Measurements from ENCODE around the gene ITGAV. TPM values are rescaled to one million over a fixed set of nuclear protein-coding genes. Genes with fewer than 3 reads are reported as not detected.

ITGAV gene
- total RNA-seq, 2 experiments from 2014 or later, result 8.1 to 8.8 TPM

DNA sequence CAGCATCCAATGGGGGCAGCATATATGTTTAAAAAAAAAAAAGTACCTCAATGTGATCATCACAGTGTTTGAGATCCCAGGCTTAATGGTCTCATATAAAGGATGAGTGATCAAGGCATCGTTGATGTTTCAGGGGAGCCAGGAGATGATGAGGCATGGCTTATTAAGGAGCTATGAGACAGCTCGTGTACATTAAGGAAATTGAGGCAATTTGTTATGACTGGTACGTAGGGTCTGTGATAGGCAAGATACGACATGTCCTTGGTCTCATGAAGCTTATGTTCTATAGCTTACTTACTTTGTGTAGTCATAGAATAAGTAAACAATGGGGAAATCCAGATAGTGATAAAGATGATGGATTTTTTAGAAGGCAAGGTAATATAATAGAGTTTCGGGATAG, 54.9 kb downstream of the ITGAV start:
- ChIA-PET CTCF (no interaction called here), POLR2A (no interaction called here)

DNA sequence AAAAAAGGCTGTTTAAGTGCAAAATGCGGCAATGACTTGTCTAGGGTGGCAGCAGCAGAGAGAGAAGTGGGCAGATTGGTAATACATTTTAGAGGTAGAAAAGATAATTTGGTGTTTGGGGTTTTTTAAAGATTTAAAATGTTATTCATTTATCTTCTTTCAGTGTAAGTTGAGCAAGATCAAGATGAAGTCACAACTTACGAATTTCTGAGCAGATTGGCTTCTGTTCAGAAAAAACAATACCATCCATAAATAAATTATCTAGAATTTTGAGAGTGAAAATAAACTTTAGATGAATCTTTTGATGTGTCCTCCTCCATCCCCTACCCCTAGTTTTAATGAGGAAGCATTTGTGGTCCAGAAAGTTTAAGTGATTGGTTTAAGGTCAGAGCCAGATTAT, 56.1 kb downstream of the ITGAV start:
- ChIA-PET CTCF (no interaction called here), POLR2A (no interaction called here)

DNA sequence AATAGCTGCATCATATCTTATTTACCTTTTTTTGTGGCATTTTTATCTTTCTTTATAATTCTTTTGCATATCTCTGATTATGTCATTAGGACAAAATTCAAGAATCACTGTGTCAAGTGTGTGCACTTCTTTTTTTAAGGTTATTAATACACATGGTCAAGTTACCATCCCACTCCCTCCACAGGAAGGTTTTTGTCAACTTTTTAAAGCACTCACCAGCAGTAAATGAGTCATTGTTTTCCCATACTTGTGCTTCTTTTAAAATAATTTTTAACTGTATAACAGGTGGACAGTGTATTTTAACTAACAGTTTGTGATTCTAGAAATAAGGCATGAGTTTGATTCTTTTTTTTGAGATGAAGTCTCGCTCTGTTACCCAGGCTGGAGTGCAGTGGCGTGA, 58.3 kb downstream of the ITGAV start:
- ChIA-PET POLR2A (no interaction called here), CTCF (interaction anchor here (1.4 kb wide), 1 partner anchor 144 kb away, joined by 4 read pairs; no protein-coding TSS in a partner anchor)

DNA sequence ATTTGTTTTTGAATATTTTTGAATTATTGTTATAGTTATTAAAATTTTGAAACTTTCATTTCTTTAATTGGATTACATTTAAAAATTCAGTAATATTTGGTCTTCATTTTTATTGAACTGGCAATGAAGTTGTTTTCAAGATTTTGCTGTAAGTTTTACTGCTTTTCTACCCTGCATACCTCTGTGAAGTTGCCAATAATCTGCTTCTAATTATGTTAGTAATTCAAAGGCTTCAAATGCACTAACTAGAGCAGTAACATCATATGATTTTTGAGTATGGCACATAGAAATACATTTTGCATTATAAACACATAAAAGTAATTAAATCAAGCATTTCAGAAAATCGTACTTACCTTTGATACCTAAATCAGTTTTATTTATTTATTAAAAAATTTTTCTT, 63.7 kb downstream of the ITGAV start:
- ChIA-PET CTCF (no interaction called here), POLR2A (no interaction called here)

DNA sequence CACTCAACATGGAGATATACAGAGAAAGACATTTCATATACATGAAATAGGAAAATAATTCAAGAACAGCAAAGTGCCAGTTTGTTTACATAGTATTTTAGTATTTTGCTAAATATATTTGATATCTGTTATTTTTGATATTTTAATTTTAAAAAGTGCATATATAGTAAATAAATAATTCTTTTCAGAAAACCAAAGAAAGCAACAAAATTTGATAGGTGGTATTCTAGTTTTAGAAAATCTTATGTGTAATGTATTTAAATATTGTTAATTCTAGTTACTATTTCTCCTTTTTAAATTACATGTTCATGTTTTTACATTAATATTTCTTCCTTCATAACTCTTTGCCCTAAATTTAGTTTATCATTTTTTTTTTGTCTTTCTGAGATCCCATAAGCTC, 69.5 kb downstream of the ITGAV start:
- POLR2A ChIA-PET, result no interaction called here
- CTCF ChIA-PET, result no interaction called here

DNA sequence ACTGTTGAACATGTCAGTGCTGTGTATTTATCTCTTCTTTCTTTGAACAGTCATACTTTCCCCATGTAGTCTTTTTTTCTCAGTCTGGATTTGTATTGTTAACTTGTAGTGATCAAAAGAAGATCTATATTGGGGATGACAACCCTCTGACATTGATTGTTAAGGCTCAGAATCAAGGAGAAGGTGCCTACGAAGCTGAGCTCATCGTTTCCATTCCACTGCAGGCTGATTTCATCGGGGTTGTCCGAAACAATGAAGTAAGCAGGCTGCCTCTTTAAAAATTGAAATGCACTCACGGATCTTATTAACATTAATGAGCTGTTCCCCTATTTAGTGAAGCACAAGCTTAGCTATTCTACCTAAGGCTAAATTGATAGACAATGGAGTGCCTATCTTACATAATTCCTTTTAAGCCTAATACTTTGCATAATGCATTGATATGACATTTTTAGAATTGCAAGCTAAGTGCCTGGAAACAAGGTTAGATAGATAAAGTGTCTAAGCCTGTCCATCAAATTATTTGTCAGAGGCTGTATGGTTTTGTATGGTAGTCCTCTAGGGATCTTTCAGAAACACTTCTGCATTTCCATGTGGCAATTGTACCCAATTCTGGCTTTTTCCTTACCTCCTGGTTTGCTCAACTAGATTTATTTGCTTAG, 74.7 kb downstream of the ITGAV start:
- CTCF ChIA-PET, result no interaction called here
- POLR2A ChIA-PET, result no interaction called here

DNA sequence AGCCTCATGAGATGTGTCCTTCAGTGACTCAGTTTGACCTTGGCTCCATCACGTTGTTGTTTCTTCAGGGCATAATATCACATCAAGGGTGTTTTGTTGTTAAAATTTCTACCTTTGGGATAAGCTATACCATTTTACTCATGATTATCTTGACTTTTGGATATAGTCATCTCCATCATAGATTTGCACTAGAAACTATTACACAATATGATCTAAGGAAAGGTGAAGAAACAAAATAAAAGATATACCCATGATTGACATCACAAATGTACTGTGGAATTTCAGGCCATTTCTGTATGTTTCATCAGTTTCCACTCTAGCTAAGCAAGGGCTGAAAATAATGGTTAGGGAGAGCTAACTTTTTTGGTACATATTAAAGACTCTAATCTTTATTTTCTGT, 79.3 kb downstream of the ITGAV start:
- CTCF ChIA-PET, result no interaction called here
- POLR2A ChIA-PET, result no interaction called here

DNA sequence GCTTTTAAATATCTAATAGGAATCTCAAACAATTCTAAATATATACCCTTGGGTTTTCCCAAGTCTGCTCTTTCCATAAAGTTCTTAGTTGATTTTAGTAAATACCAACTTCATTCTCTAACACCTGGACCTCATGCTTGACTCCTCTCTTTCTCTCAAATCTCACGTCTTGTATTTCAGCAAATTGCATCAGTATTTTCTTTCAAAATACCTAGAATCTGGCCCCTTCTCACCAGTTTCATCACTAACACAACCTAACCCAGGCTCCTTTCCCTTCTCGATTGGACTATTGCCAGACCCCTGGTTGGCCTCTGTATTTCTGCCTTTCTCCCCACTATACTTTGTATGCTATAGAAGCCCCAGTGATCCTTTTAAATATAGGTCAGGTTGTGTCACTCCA, 81.0 kb downstream of the ITGAV start:
- ChIA-PET POLR2A (no interaction called here), CTCF (no interaction called here)

DNA sequence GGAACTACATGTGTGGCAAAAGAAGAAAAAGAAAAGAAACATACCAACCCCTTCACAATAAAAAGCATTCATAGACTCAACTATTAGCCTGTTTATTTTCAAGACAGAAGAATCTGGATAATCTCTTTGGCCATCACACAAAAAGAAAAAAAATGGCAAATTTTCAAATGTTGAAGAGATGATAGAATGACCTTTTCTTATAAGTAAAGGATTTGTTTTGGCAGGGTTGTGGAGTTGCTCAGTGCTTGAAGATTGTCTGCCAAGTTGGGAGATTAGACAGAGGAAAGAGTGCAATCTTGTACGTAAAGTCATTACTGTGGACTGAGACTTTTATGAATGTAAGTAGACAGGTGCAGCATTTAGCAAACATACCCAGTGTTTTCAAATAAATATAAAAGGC, 85.5 kb downstream of the ITGAV start:
- CTCF ChIA-PET, result no interaction called here
- POLR2A ChIA-PET, result no interaction called here

DNA sequence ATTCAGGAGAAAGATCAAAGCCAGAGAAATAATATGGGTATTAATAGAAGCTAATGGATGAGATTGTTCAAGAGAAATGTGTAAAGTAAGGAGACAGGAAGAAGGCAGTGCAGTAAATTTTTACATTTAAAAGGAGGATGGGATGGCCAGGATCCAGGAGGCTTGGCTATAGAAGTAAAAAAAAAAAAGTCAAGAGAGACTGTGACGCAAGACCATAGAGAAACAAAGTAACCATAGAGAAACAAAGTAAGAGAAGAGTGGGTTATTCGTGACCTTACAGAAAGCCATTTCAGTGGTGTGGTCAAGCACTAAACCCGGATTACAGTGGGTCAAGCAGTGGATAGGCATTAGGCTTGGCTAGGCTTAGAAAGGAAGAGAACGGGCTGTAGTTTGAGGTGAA, 93.5 kb downstream of the ITGAV start:
- ChIA-PET CTCF (no interaction called here), POLR2A (no interaction called here)

DNA sequence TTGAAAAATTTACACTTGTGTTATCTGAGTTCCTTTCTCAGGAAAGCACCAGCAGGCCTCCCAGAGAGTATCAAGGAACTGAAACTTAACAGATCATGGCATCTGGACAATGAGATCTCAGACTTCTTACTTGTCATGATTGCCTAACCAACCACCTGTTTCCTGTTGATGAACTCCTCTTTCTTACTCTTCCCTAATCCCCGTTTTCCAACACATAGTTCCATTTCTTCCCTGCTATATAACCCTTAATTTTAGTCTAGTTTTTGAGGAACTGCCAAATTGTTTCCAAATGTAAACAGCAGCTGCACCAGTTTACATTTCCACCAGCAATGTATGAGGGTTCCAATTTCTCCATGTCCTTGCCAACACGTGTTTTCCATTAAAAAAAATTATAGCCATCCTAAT, 98.0 kb downstream of the ITGAV start:
- POLR2A ChIA-PET, result no interaction called here
- CTCF ChIA-PET, result no interaction called here

DNA sequence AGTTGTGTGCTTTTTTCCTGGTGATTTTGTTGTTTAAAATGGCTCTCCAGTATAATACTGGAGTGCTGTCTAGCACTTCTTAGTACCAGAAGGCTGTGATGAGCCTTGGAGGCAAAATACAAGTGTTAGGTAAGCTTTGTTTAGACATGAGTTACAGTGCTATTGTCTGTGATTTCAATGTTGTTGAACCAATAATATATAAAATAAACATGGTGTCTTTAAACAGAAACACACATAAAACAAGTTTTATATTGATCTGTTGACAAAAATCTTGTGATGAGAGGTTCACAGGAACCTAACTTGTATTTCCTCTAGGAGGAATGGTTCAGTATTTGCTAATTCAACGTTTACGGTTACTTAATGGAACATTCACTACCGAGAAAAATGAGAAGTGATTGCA, 99.0 kb downstream of the ITGAV start:
- CTCF ChIA-PET, result no interaction called here

DNA sequence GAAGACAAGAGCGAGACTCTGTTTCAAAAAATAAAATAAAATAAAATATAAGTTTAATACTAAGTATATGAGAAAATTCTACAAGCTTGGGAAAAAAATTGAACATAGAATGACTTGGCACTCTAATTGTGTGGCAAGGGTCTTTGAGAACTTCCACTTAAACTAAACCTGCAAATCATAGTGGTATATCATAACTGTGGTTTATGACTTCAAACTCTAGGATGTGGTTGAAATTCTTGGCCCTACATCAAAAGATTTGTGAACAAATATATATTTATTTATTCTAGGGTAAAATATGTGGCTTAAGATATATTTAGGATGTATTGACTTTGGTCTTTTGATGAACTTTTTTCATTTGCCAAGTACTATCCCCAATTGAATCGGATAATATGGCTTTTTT, 100.9 kb downstream of the ITGAV start:
- ChIA-PET CTCF (no interaction called here), POLR2A (no interaction called here)

More for the DNA sequence above, 99.0 kb downstream of the ITGAV start:
- POLR2A ChIA-PET, result no interaction called here

DNA sequence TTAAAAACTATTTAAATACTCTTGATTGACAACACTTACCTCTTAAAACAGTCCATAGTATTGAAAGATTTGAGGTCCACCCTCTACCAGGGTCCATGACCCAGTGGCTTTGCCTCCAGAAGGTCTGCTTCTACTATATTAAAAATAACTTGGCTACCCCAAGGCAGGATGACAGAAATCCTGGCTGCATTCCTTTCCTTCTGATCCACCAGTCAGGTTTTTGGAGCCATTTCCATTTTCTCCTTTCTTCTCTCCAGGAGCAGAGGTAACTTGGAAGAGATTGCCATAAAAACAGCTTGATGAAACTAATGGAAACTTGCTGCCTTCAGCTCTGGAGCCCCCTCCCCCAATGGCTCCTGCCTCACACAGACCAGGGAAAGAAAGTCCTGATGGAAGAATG, 101.4 kb downstream of the ITGAV start:
- POLR2A ChIA-PET, result no interaction called here
- CTCF ChIA-PET, result no interaction called here

DNA sequence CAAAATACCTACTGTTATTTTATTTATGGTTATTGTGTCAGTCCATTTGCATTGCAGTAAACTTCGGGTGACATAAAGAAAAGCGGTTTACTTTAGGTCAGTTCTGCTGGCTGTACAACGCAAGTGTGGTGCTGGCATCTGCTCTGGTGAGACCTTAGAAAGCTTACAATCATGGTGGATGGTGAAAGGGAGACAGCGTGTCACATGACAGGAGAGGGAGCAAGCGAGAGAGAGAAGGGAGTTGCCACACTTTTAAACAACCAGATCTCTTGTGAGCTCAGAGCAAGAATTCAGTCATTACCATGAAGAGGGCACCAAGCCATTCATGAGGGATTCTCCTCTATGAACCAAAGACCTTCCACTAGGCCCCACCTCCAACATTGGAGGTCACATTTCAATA, 102.0 kb downstream of the ITGAV start:
- ChIA-PET POLR2A (no interaction called here), CTCF (no interaction called here)

DNA sequence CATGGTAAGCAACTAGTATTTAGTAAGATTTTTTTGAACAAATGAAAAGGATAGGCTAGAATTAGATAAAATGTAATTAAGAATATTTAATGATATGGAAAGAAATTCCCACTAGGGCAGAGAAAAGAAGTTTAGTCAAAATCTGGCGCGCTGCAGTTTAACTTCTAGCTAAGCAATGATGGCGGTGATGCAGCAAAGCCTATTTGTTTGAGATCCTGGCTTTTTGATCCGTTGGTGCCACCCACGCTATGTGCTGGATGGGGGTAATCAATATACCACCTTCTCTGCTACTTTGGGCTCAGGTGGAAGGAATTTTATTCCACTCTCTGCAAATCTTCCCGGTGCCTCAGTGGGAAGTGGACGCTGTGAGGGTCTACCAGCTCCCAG, 103.6 kb downstream of the ITGAV start:
- ChIA-PET POLR2A (no interaction called here), CTCF (no interaction called here)

DNA sequence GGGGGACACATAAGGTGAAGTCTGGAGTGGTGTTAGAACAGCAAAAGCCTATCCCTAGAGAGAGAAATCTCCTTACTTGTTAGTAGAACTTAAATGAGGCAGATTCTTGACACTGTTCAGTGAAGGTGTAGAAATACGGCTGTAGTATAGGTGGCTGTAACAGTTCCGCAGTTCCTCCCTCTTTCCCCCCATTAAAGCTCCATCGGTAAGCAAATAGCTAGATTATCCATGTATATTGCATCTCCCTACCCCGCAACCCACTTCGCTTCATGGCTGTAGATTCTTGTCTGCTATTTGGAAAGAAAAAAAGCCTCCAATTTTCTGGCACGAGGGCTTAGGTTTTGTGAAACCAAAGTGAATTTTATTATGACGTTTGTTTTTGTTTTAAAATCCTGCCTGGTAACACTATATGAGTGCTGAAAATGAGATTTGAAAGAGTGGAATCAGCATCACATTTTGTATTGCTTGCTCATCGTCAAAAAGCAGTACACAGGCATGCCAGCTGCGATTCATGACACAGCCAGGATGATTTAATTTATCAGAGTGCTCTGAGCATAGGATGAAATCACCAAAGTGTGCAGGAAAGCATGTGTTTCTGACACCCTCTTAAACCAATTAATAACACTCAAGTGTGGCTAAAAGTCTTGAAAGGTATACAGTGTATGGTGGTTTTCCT, 105.4 kb downstream of the ITGAV start:
- ChIA-PET CTCF (no interaction called here), POLR2A (no interaction called here)

DNA sequence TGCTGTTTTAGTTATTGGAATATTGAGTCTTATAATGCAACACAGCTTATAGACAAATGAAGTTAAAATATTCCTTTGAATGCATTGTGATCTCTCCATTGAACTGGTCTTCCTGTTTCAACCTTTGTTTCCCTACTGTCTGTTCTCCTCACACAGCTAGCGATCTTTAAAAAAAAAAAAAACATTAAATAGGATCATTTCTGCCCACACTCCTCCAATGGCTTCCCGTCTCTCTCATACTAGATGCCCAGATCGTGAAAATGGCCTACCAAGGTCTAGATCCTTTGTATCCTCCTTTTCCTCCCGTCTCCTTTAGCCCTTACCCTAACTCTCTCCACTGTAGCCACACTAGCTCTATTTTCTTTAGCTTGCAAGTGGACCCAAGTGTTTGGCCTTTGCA, 106.4 kb downstream of the ITGAV start:
- ChIA-PET POLR2A (no interaction called here), CTCF (no interaction called here)

DNA sequence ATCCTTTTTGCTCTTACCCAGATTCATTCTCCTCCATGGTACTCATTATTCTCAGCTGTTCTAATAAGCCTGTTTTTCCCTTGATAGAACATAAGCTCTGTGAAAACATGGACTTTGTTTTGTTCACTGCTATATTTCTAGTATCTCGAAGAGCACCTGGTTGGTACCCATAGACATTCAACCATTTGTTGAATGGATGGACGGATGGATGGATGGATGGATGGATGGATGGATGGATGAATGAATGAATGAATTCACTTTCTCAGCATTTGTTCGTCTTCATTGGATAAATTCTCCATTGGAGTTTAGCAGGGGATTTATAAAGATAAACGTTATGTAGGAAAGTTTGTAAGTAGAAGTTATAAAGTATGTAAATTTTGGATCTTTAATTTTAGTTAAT, 106.9 kb downstream of the ITGAV start:
- POLR2A ChIA-PET, result no interaction called here
- CTCF ChIA-PET, result no interaction called here

DNA sequence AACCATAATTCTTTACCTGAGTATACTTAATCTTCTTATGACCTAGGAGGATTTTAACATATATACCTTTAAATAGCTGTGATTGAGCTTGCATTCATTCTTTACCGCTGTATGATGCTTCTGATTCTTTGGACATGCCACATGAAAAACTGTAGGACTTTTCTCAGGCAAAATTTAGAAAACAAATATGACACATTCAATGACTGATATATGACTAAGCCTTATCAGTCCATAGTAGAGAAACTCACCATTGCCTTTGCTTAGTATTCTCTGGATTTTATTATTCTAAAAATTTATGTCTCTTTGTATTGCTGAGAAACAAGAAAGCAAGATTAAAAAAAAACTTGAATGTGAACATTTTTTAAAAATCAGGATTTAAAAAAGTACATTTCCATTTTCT, 107.7 kb downstream of the ITGAV start:
- CTCF ChIA-PET, result no interaction called here
- POLR2A ChIA-PET, result no interaction called here

DNA sequence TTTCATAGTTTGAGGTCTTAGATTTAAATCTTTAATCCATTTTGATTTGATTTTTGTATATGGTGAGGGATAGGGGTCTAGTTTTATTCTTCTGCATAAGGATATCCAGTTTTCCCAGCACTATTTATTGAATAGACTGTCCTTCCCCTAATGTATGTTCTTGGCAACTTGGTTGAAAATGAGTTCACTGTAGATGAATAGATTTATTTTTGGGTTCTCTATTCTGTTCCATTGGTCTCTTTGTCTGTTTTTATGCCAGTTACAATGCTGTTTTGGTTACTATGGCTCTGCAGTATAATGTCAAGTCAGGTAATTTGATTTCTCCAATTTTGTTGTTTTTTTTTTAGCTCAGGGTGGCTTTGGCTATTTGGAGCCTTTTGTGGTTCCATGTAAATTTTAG, 109.9 kb downstream of the ITGAV start:
- CTCF ChIA-PET, result no interaction called here
- POLR2A ChIA-PET, result no interaction called here

DNA sequence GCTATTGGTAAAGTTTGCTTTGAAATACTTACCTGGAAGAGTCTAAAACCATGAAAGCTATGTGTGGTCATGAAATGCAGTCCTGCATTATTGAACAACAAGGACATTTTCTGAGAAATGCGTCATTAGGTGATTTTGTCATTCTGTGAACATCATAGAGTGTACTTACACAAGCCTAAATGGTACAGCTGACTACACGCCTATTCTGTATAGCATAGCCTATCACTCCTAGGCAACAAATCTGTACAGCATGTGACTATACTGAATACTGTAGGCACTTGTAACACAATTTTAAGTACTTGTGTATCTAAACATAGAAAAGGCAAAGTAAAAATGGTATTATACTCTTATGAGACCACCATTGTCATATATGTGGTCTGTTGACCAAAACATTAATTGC, 112.2 kb downstream of the ITGAV start:
- ChIA-PET POLR2A (no interaction called here), CTCF (no interaction called here)

DNA sequence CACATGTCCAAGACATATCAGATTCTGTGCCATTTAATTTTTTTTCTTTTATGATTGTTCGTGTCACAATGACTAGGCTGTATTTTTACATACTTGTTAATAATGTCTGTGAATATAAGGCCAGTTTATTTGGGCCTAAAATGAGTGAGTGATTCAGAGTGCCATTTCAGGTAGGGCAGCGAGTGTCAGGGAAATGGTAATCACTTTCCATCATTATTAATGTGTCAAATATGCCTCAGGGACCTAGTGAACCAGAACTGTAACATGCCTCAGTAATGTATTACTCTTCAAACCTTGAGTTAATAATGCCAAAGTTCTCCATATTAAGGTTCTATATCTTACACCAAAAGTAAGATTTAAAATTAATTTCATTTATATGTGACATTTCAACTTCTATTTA, 112.6 kb downstream of the ITGAV start:
- CTCF ChIA-PET, result no interaction called here
- POLR2A ChIA-PET, result no interaction called here
